ENCODE measurements around the gene RAB44. TPM values are rescaled to one million over a fixed set of nuclear protein-coding genes. Genes with fewer than 3 reads are reported as not detected.
A peak's percentile ranks its signal among the peaks of the same experiment; 100 is the strongest.

Gene RAB44
- total and polyA plus RNA-seq, 2 of the 13 experiments (the other 11 are each of a cell fraction or from before 2014, with no cell fraction given): not detected

DNA sequence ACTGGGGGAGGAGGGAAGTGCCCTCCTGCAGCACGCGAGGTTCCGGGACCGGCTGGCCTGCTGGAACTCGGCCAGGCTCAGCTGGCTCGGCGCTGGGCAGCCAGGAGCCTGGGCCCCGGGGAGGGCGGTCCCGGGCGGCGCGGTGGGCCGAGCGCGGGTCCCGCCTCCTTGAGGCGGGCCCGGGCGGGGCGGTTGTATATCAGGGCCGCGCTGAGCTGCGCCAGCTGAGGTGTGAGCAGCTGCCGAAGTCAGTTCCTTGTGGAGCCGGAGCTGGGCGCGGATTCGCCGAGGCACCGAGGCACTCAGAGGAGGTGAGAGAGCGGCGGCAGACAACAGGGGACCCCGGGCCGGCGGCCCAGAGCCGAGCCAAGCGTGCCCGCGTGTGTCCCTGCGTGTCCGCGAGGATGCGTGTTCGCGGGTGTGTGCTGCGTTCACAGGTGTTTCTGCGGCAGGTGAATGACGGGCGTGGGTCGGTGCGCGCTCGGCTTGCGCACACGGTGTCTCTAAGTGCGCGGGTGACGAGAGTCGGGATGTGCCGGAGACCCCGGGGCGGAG lies 19.1 kb upstream of the RAB44 start, which contains the start of gene CDKN1A (continued):
- TF ChIP-seq MED8 (CRISPR knock-in tag; IDR thresholded peaks at IDR 0.05; ENCODE audit: insufficient replicate concordance): peak; percentile 33
- TF ChIP-seq CEBPG (CRISPR knock-in tag; IDR thresholded peaks at IDR 0.05): peak; percentile 9; the same call in 1 of the 2 replicates
- no peak for TF ChIP-seq ZSCAN30 (CRISPR knock-in tag; IDR thresholded peaks at IDR 0.05)
- 0 out of 2 replicates have a peak, but pooled peaks have one; percentile 25 for TF ChIP-seq ZNF160 (CRISPR knock-in tag; IDR thresholded peaks at IDR 0.05)
- 0 out of 2 replicates have a peak, but pooled peaks have one; percentile 81 for TF ChIP-seq ZNF674 (CRISPR knock-in tag; IDR thresholded peaks at IDR 0.05; ENCODE audit: low read depth)
- TF ChIP-seq RXRB (CRISPR knock-in tag; IDR thresholded peaks at IDR 0.05; ENCODE audit: borderline replicate concordance): peak; percentile 70
- TF ChIP-seq ZFAT (CRISPR knock-in tag; conservative IDR thresholded peaks at IDR 0.05): no peak
- TF ChIP-seq BCL3 (CRISPR knock-in tag; IDR thresholded peaks at IDR 0.05): peak; percentile 75
- no peak for TF ChIP-seq ZNF496 (CRISPR knock-in tag; IDR thresholded peaks at IDR 0.05; ENCODE audit: insufficient replicate concordance)
- peak; percentile 82 for TF ChIP-seq SP4 (CRISPR knock-in tag; IDR thresholded peaks at IDR 0.05)
- TF ChIP-seq SMC3 (IDR thresholded peaks at IDR 0.05; ENCODE audit: low read length): no peak
- TF ChIP-seq PRMT3 (CRISPR knock-in tag; IDR thresholded peaks at IDR 0.05; ENCODE audit: borderline replicate concordance, low read depth): no peak
- no peak; the same call in 1 of the 2 replicates for TF ChIP-seq ZNF75D (CRISPR knock-in tag; IDR thresholded peaks at IDR 0.05; ENCODE audit: borderline replicate concordance)
- TF ChIP-seq CREM (IDR thresholded peaks at IDR 0.05): no peak
- no peak for TF ChIP-seq CREM (CRISPR knock-in tag; IDR thresholded peaks at IDR 0.05)
- TF ChIP-seq GTF2F1 (IDR thresholded peaks at IDR 0.05; ENCODE audit: low read length): peak; percentile 38; the same call in 1 of the 2 replicates
- TF ChIP-seq TCF7 (IDR thresholded peaks at IDR 0.05; ENCODE audit: low read depth): no peak
- TF ChIP-seq, protein P1, sequence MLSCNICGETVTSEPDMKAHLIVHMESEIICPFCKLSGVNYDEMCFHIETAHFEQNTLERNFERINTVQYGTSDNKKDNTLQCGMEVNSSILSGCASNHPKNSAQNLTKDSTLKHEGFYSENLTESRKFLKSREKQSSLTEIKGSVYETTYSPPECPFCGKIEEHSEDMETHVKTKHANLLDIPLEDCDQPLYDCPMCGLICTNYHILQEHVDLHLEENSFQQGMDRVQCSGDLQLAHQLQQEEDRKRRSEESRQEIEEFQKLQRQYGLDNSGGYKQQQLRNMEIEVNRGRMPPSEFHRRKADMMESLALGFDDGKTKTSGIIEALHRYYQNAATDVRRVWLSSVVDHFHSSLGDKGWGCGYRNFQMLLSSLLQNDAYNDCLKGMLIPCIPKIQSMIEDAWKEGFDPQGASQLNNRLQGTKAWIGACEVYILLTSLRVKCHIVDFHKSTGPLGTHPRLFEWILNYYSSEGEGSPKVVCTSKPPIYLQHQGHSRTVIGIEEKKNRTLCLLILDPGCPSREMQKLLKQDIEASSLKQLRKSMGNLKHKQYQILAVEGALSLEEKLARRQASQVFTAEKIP (CRISPR knock-in tag; IDR thresholded peaks at IDR 0.05; ENCODE audit: borderline replicate concordance): no peak
- TF ChIP-seq, protein P2, sequence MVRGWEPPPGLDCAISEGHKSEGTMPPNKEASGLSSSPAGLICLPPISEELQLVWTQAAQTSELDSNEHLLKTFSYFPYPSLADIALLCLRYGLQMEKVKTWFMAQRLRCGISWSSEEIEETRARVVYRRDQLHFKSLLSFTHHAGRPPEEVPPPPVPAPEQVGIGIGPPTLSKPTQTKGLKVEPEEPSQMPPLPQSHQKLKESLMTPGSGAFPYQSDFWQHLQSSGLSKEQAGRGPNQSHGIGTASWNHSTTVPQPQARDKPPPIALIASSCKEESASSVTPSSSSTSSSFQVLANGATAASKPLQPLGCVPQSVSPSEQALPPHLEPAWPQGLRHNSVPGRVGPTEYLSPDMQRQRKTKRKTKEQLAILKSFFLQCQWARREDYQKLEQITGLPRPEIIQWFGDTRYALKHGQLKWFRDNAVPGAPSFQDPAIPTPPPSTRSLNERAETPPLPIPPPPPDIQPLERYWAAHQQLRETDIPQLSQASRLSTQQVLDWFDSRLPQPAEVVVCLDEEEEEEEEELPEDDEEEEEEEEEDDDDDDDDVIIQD (CRISPR knock-in tag; IDR thresholded peaks at IDR 0.05; ENCODE audit: low read depth): no peak; the same call in 1 of the 2 replicates
- TF ChIP-seq POLR2A (IDR thresholded peaks at IDR 0.05; ENCODE audit: insufficient read depth in 1 of 2, low read depth in 2 of 2, low read length in 2 of 2): peak in 1 of 2 experiments; percentile 98; a peak in 2 of 4 replicates
- TF ChIP-seq ZBTB42 (CRISPR knock-in tag; IDR thresholded peaks at IDR 0.05): peak; percentile 28; the same call in 1 of the 2 replicates
- TF ChIP-seq ZEB1 (IDR thresholded peaks at IDR 0.05; ENCODE audit: insufficient replicate concordance, low read depth): peak; percentile 32
- no peak for TF ChIP-seq ZNF333 (CRISPR knock-in tag; IDR thresholded peaks at IDR 0.05; ENCODE audit: borderline replicate concordance)
- TF ChIP-seq CCDC6 (CRISPR knock-in tag; IDR thresholded peaks at IDR 0.05): no peak; the same call in 1 of the 2 replicates
- peak; percentile 64; the same call in 1 of the 2 replicates for TF ChIP-seq NFIC (IDR thresholded peaks at IDR 0.05; ENCODE audit: low read length)
- peak; percentile 64 for TF ChIP-seq ZNF451 (CRISPR knock-in tag; IDR thresholded peaks at IDR 0.05)
- peak; percentile 71 for TF ChIP-seq BCL6 (CRISPR knock-in tag; IDR thresholded peaks at IDR 0.05)
- peak in 1 of 2 experiments; percentile 90; a peak in 2 of 4 replicates for TF ChIP-seq KLF16 (CRISPR knock-in tag; IDR thresholded peaks at IDR 0.05)
- no peak for TF ChIP-seq MLLT10 (CRISPR knock-in tag; IDR thresholded peaks at IDR 0.05)
